LNCaP clone FGC (cell line): ENCODE measurements around the gene CRISPLD2.
"Not testable (repeated sequence)": the region's sequence is repeated elsewhere in the genome, so short reads cannot be mapped to it uniquely, and the experiment has no call there.

Experiments
- DNase-seq: peaks from one replicate; pipeline ENCODE4 v3.0.0-alpha.2; 2011; ENCODE audit warnings: low read depth
- H3K4me3 ChIP-seq: 2 replicates; pipeline ENCODE4 v1.5.1; 2011; ENCODE audit warnings: mild to moderate bottlenecking, low read depth, low read length, control low read depth
- TF ChIP-seq, protein P1 (sequence below): IDR thresholded peaks from 2 replicates; pipeline ENCODE4 v1.5.1; 2012; ENCODE audit warnings: mild to moderate bottlenecking; ENCODE audit not compliant: control insufficient read depth, insufficient read depth; ENCODE audit errors: extremely low read depth

The CRISPLD2 gene

DNA sequence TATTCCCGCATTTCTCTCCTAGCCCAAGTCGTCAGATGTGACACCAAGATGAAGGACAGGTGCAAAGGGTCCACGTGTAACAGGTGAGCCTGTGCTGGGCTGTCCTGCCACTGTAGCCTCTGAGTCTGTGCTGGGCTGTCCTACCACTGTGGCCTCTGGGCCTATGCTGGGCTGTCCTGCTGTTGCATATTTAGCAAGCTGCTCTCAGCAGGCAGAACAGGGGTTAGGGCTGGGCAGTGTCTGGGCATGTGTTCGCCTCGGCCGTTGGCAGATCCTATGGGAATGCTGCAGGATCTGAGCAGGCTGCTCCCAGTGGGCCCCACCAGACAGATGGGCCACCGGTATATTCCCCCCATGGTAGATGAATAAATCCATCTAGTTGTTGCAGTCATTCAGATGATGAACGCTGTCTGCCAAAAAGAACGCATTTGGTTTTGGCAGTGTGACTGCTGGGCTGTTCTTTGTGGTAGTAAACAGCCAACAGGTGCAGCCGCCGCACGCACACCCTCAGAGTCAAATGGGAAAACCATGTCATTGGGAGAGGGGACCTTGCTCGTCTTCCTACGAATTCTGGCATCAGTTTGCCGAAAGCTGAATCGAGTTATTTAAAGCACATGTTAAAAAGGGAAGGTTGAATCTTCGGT, 49.2 kb downstream of the CRISPLD2 start:
- DNase-seq: no peak
- TF ChIP-seq, protein P1, sequence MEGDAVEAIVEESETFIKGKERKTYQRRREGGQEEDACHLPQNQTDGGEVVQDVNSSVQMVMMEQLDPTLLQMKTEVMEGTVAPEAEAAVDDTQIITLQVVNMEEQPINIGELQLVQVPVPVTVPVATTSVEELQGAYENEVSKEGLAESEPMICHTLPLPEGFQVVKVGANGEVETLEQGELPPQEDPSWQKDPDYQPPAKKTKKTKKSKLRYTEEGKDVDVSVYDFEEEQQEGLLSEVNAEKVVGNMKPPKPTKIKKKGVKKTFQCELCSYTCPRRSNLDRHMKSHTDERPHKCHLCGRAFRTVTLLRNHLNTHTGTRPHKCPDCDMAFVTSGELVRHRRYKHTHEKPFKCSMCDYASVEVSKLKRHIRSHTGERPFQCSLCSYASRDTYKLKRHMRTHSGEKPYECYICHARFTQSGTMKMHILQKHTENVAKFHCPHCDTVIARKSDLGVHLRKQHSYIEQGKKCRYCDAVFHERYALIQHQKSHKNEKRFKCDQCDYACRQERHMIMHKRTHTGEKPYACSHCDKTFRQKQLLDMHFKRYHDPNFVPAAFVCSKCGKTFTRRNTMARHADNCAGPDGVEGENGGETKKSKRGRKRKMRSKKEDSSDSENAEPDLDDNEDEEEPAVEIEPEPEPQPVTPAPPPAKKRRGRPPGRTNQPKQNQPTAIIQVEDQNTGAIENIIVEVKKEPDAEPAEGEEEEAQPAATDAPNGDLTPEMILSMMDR: no peak
- H3K4me3 ChIP-seq: no peak overlapping the region

DNA sequence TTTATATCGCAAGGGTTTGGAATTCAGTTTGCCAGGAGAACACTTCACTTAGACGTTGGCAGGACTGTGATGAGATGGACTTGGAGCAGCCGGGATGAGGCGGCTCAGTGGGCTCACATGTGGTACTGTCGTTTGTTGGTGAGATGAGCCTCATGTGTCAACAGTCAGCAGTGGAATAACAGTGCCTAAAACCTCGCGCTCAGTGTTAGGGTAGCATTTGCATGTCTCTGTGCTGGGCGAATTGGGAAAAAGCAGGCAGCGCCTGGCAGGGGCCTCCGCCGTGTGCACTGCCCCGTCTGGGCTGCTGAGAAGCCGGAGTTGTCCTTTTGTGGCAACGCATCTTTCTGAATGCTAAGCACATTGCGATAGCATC, 49.7 kb downstream of the CRISPLD2 start:
- no peak for DNase-seq
- TF ChIP-seq, protein P1: no peak
- H3K4me3 ChIP-seq: no peak overlapping the region

DNA sequence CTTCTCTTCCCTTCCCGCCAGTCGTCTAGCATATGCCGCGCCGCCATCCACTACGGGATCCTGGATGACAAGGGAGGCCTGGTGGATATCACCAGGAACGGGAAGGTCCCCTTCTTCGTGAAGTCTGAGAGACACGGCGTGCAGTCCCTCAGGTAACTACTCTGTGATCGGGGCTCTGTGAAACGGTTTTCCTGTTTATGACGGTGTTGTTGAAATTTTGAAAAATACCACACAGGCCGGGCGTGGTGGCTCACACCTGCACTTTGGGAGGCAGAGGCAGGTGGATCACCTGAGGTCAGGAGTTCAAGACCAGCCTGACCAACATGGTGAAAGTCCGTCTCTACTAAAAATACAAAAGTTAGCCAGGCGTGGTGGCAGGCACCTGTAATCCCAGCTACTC, 53.2 kb downstream of the CRISPLD2 start:
- H3K4me3 ChIP-seq, DNase-seq: not testable (repeated sequence)

DNA sequence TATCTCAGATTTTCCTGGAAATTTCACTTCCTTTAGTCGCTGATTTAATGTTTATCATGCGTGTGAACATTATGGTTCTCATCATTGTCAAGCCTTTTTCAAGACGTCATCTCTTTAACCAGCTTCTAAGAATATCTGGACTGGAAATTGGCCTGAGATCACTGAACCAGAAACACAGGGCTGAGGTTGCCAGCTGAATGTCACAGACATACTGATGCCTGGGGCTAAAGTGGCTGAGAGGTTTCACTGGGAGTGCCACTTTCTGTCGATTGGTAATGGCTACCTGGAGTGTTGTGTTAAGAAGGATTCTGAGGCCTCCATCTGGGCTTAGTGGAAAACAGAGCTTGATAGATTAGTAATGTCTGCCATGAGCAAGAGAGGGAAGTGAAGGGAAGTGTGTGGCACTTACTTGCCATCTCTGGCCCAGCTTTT, 54.2 kb downstream of the CRISPLD2 start:
- DNase-seq: no peak
- TF ChIP-seq, protein P1: no peak
- no peak overlapping the region for H3K4me3 ChIP-seq

DNA sequence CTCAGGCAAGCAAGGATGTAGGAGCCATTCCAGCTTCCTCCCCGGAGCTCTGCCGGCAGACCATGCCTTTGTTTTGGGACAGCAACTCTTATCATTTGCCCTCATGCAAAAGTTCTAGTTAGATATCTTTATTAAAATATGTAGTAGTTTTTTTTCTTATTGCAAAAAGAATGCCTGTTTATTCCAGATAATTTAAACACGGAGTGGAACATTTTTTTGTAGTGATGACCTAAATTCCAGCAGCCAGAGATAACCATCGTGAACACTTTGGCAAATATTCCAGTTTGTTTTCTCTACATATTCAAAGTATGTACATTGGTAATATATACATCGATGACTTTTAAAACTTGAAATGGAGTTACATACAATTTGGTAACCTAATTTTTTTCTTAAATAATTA, 54.8 kb downstream of the CRISPLD2 start:
- no peak for DNase-seq
- no peak overlapping the region for H3K4me3 ChIP-seq
- TF ChIP-seq, protein P1: no peak

DNA sequence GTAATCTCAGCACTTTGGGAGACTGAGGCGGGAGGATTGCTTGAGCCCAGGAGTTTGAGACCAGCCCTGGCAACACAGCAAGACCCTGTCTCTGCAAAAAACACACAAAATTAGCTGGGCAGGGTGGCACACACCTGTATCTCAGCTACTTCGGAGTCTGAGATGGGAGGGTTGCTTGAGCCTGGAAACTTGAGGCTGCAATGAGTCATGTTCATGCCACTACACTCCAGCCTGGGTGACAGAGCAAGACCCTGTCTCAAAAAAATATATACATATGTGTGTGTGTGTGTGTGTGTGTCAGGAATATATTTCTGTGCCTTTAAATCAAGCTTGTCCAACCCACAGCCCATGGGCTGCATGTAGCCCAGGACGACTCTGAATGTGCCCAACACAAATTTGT, 55.2 kb downstream of the CRISPLD2 start:
- TF ChIP-seq, protein P1: no peak
- DNase-seq: no peak
- no peak overlapping the region for H3K4me3 ChIP-seq

DNA sequence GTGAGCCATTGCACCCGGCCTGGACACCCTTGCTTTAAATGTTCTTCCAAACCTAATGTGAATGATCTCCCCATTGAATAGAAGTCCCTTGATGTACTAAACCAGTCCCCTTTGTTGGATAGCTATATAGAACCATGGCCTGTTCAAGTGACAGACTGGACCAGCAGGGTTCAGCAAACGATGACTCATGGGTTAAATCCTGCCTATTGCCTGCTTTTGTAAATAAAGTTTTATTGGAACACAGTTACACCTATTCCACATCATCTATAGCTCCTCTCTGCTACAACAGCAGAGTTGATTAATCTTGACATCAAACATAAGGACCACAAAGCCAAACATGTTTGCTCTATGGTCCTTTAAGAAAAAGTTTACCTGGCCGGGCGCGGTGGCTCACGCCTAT, 56.1 kb downstream of the CRISPLD2 start:
- TF ChIP-seq, protein P1: no peak
- no peak for DNase-seq

More for the DNA sequence above, 56.1 kb downstream of the CRISPLD2 start:
- H3K4me3 ChIP-seq: no peak overlapping the region
